ENCODE measurements around the gene LRP5. TPM values are rescaled to one million over a fixed set of nuclear protein-coding genes. Genes with fewer than 3 reads are reported as not detected.
"Not testable (repeated sequence)": the region's sequence is repeated elsewhere in the genome, so short reads cannot be mapped to it uniquely, and the experiment has no call there.

Gene LRP5
- total RNA-seq, 4 donors from 2014 or later: 32.6 to 68.9 (median 42.5) TPM

- peak overlapping the region in 1 of 4 donors; percentile 19 for H3K27ac ChIP-seq
- H3K9me3 ChIP-seq: no peaks in the 10 kb centered on the region
- no peak for ATAC-seq
- no peak for TF ChIP-seq CTCF (IDR thresholded peaks at IDR 0.05)
- no peak for TF ChIP-seq POLR2A (IDR thresholded peaks at IDR 0.05)
- no peak for TF ChIP-seq EP300 (IDR thresholded peaks at IDR 0.05)
- TF ChIP-seq POLR2AphosphoS5 (IDR thresholded peaks at IDR 0.05): no peak
- peaks cover 0 to 8% of the 10 kb centered on the region in 2 donors for H3K36me3 ChIP-seq
- H3K4me3 ChIP-seq: no peak overlapping the region
- H3K4me1 ChIP-seq: peaks cover 9 to 84% (median 32%) of the 10 kb centered on the region in 3 donors
- H3K27me3 ChIP-seq: no peaks in the 10 kb centered on the region
- WGBS, 2 donors (ENCODE audit: low coverage in 1 of 2): 71 to 75% methylated on average over 1 of the region's 1 CpG
Observed at GRCh38 chr11:68473693-68474092, 161.3 kb downstream of the LRP5 start.

- WGBS, 2 donors (ENCODE audit: low coverage in 1 of 2): no CpG with 5 or more reads among the region's 34 CpGs
- peaks cover 7 to 82% (median 22%) of the 10 kb centered on the region in 3 donors for H3K4me1 ChIP-seq
Observed at GRCh38 chr11:68475626-68476025, 163.2 kb downstream of the LRP5 start.

GRCh38 chr11:68479390-68479789 is 167.0 kb downstream of the LRP5 start:
- Histone ChIP-seq H3K4me1 (peaks cover 16 to 73% (median 21%) of the 10 kb centered on the region in 3 donors), H3K4me3 (no peak overlapping the region), H3K27ac (no peak overlapping the region), H3K36me3 (no peaks in the 10 kb centered on the region), H3K9me3 (no peaks in the 10 kb centered on the region), H3K27me3 (no peaks in the 10 kb centered on the region)
- WGBS, 2 donors (ENCODE audit: low coverage in 1 of 2): 75 to 79% methylated on average over 3 of the region's 3 CpGs
- no peak for ATAC-seq
- TF ChIP-seq EP300 (IDR thresholded peaks at IDR 0.05): no peak
- TF ChIP-seq POLR2AphosphoS5 (IDR thresholded peaks at IDR 0.05): no peak
- no peak for TF ChIP-seq CTCF (IDR thresholded peaks at IDR 0.05)
- TF ChIP-seq POLR2A (IDR thresholded peaks at IDR 0.05): no peak

More at GRCh38 chr11:68475626-68476025, 163.2 kb downstream of the LRP5 start:
- not testable (repeated sequence) for H3K9me3 ChIP-seq, H3K27me3 ChIP-seq, H3K4me3 ChIP-seq, H3K36me3 ChIP-seq, ATAC-seq
- H3K27ac ChIP-seq: peak overlapping the region in 1 of 4 donors; percentile 14

GRCh38 chr11:68480193-68480592 is 167.8 kb downstream of the LRP5 start:
- WGBS, 2 donors (ENCODE audit: low coverage in 1 of 2): 50 to 53% methylated on average over 2 of the region's 2 CpGs
- TF ChIP-seq CTCF (IDR thresholded peaks at IDR 0.05) (no peak), POLR2AphosphoS5 (IDR thresholded peaks at IDR 0.05) (no peak), EP300 (IDR thresholded peaks at IDR 0.05) (no peak), POLR2A (IDR thresholded peaks at IDR 0.05) (no peak)
- peaks cover 15 to 65% (median 21%) of the 10 kb centered on the region in 3 donors for H3K4me1 ChIP-seq
- no peaks in the 10 kb centered on the region for H3K27me3 ChIP-seq
- peak overlapping the region; percentile 6 to 76 (median 30) for H3K27ac ChIP-seq
- H3K4me3 ChIP-seq: no peak overlapping the region
- no peak for ATAC-seq
- H3K9me3 ChIP-seq: peaks cover 0 to 4% (median 0%) of the 10 kb centered on the region in 3 donors
- no peaks in the 10 kb centered on the region for H3K36me3 ChIP-seq

- ATAC-seq: no peak
- Histone ChIP-seq H3K27ac (peak overlapping the region in 3 of 4 donors; percentile 35 to 76 (median 69)), H3K27me3 (no peaks in the 10 kb centered on the region), H3K36me3 (no peaks in the 10 kb centered on the region), H3K9me3 (peaks cover 0 to 4% (median 0%) of the 10 kb centered on the region in 3 donors), H3K4me3 (no peak overlapping the region), H3K4me1 (peaks cover 15 to 64% (median 21%) of the 10 kb centered on the region in 3 donors)
- 11% methylated on average over 3 of the region's 3 CpGs for WGBS, 2 donors (ENCODE audit: low coverage in 1 of 2)
- TF ChIP-seq POLR2AphosphoS5 (IDR thresholded peaks at IDR 0.05): peak; percentile 30
- TF ChIP-seq CTCF (IDR thresholded peaks at IDR 0.05): no peak
Observed at GRCh38 chr11:68480852-68481510, 168.6 kb downstream of the LRP5 start.

Data from gastroesophageal sphincter (tissue), 4 donors.